Retinal pigment epithelial cell (primary cell): ENCODE data around the gene C1QA.

ENCODE experiments used
- DNase-seq: peaks from one replicate; pipeline ENCODE4 v3.0.0-alpha.2; 2010; ENCODE audit warnings: low read depth
- H3K4me3 ChIP-seq: 2 replicates; pipeline ENCODE4 v1.5.1; 2011; ENCODE audit warnings: mild to moderate bottlenecking, low read length, control low read depth, moderate library complexity
- TF ChIP-seq, protein P1 (sequence below): conservative IDR thresholded peaks from 2 replicates; pipeline ENCODE4 v1.5.1; 2011; ENCODE audit warnings: low read depth, low read length, control low read depth, inconsistent platforms

Gene C1QA

DNA sequence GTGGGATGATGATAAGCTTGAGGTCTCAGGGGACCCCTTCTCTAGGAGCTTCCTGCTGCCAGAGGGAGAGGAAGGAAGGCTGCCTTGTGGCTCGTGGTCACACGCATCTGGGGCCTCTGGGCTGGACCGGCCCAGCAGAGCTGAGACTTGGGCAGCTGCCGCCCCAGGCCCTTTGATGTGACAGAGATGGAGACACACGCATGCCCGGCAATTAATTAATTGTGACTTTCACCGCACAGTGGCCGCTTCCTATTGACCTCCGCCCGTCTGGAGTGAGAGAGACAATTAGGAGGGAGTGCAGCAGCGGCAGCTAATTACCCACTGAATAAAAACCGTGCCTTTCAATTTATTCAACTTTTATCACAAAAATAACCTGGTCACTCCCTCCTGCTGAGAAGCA lies 16.6 kb upstream of the C1QA start:
- H3K4me3 ChIP-seq: no peak overlapping the region
- TF ChIP-seq, protein P1, sequence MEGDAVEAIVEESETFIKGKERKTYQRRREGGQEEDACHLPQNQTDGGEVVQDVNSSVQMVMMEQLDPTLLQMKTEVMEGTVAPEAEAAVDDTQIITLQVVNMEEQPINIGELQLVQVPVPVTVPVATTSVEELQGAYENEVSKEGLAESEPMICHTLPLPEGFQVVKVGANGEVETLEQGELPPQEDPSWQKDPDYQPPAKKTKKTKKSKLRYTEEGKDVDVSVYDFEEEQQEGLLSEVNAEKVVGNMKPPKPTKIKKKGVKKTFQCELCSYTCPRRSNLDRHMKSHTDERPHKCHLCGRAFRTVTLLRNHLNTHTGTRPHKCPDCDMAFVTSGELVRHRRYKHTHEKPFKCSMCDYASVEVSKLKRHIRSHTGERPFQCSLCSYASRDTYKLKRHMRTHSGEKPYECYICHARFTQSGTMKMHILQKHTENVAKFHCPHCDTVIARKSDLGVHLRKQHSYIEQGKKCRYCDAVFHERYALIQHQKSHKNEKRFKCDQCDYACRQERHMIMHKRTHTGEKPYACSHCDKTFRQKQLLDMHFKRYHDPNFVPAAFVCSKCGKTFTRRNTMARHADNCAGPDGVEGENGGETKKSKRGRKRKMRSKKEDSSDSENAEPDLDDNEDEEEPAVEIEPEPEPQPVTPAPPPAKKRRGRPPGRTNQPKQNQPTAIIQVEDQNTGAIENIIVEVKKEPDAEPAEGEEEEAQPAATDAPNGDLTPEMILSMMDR: no peak
- no peak for DNase-seq

DNA sequence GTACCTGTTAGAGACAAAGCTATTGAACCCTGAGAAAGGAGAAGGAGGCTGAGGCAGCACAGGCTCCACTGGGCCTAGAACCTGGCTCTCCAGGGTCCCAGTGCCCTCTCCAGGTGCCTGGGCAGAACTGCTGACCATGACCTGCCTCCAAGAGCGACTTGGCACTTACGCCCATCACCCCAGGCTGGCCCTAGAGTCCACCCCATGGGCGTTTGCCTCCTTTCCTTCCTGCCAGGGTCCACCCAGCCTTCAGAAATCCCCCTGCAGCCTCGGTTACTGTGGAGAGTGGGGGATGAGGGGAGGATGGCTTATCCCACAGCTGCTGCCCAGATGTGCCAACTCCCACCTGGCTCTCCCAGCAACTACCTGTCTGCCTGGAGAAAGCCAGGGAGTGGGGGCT lies 14.7 kb upstream of the C1QA start:
- DNase-seq: no peak
- TF ChIP-seq, protein P1: no peak
- H3K4me3 ChIP-seq: no peak overlapping the region

DNA sequence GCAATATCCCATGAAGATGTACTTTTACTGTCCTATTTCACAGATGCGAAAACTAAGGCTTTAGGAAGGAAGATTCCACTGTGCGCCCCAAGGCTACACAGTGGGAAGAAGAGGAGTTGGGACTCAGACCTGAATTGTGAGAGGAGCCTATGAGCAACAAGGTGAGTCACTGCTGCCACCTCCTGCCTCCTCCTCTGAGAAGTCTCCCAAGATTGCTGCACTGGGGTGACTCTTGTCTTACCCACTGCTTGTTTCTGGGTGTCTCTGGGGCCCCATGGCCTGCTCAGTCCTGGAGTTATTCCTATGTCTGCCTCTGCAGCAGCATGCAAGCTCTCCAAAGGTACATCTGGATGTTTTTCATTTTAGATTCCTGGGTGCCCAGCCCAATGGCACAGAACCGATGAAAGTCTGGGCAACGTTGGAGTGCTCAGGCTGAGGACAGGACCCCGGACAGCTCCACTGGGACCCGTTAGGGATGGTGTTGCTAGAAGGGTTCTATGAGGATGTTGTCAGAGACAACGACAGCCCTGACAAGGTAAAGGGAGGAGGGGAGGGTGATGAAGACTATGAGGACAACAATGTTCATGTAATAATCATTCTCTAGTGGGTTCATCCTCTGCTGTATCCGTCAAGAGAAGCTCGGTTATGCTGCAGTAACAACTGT lies 11.0 kb upstream of the C1QA start:
- TF ChIP-seq, protein P1: no peak
- DNase-seq: no peak
- H3K4me3 ChIP-seq: no peak overlapping the region

DNA sequence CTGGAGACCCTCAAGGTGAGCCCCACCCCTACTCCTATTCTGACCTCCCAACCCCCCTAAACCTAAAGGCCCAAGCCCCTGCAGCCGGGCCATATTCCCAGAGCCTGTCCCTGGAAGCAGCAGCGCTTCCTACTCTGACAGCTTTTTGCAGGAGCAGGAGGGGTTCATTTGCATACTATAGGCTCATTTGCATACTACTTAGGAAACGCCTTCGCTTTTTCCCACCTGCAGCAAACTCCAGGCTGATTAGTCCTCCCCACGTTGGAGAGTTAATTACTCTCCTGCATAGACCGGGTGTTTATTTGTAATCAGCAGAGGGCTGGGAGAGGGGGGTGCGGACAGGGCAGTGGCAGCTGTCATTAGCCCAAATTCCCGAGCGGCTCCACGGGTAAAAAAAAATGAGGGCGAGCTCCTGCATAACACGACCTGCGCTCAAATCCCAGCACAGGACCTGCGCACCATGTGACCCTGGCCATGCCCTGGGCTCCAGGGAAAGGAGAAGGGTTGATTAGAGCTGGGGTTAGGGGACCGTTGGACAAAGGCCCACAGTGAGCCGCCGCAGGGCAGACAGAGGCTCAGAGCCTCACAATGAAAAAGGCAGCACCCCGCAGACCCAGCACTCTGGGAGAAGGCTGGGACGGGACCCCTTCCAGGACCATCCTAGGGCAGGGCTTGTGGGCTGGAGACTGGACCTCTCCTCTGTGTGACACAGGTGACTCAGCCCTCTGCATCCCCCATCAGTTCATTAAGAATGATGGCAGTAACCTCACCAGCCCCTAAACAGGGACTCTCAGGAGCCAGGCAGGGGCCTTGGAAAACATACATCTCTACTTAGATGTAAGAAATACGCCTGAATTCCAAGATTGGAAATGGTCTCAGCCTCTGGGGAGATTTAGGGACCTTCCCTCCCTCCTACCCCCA lies 9.9 kb upstream of the C1QA start:
- DNase-seq: no peak
- TF ChIP-seq, protein P1: no peak
- H3K4me3 ChIP-seq: no peak overlapping the region

DNA sequence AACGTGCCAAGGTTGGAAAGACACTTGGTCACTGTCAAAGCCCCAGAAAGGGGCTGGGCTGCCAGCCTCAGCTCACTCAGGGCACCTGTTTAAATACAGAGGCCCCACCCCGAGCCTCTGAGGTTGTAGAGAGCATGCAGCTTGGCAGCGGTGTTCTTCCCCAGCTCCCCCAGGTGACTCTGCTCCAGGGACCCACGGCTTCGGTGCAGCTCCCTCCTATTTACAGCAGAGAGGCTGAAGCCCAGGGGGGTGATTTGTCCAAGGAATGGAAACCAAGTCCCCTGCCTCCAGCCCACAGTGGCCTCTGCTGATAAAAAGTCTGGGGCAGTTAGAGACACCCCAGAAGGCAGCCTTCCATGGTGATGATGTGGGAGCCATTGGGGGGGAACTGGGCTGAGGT lies 9.1 kb upstream of the C1QA start:
- H3K4me3 ChIP-seq: no peak overlapping the region
- DNase-seq: no peak
- TF ChIP-seq, protein P1: no peak

DNA sequence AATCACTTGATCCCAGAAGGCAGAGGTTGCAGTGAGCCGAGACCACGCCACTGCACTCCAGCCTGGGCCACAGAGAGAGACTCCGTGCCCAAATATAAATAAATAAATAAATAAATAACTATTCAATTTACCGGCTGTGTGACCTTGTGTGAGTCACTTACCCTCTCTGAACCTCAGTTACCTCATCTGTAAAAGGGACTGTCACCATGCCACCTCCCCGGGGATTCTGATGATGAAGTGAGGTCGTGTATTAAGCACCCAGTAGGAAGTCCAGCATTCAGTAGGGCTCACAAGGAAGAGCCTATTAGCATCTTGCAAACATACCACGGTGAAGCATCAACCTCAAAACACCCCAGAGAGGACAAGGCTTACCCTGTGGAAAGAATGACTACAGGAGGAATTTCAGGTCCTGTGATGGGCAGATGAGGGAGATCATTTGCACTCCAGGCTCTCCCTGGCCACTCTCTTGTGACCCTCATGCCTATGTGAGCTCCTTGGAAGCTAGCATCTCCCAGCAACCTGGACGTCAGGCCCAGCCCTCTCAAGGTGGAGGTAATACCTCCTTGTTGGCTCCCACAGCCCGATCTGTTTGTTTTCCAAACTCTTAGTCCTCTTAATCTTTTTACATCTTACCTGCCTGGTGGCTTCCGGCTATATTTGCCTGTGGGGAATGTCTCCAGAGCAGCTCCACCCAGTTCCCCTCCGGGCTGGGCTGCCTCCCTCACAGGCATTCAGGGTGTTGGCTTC lies 7.6 kb upstream of the C1QA start:
- TF ChIP-seq, protein P1: no peak
- no peak for DNase-seq
- no peak overlapping the region for H3K4me3 ChIP-seq
